HG02970 (cell line): ENCODE measurements around the gene HS3ST3B1.

Source experiments
- ATAC-seq: cut with Tn5 transposase; IDR thresholded peaks from one replicate; pipeline ENCODE4 v1.9.1; 2021; ENCODE audit warnings: mild to moderate bottlenecking, moderate library complexity, moderate number of reproducible peaks; ENCODE audit not compliant: unreplicated experiment, low FRiP score

The HS3ST3B1 gene

DNA sequence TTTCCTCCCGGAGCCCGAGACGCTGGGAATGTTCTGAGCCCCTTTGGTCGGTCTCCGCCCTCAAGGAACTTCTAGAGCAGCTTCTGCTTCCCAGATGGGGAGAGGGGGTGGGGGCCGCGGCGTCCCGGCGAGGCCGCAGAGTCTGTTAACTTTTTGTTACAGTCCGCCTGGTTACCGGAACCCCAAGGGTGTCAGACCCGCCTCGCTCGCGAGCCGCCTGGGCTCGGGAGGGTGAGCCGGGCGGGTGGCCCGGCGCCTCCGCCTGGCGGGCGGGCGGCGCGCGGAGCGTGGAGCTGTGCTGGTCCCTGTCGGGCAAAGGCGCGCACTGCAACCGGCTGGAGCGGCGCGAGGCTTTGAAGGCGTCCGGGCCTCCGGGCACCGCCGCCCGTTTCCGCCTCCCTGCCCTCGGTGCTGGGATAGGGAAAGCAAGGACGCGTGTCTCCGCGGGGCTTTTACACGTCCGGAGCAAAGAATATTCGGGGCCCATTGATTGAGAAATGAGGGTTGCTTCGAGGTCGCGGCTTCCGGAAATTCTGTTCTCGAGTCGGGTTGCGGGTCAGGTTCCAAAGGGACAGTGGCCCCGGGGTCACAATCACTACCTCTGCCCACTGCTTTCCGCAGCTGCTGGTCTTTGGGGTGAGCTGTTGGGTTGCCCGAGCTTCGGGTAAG, 1.7 kb downstream of the HS3ST3B1 start:
- no peak for ATAC-seq

DNA sequence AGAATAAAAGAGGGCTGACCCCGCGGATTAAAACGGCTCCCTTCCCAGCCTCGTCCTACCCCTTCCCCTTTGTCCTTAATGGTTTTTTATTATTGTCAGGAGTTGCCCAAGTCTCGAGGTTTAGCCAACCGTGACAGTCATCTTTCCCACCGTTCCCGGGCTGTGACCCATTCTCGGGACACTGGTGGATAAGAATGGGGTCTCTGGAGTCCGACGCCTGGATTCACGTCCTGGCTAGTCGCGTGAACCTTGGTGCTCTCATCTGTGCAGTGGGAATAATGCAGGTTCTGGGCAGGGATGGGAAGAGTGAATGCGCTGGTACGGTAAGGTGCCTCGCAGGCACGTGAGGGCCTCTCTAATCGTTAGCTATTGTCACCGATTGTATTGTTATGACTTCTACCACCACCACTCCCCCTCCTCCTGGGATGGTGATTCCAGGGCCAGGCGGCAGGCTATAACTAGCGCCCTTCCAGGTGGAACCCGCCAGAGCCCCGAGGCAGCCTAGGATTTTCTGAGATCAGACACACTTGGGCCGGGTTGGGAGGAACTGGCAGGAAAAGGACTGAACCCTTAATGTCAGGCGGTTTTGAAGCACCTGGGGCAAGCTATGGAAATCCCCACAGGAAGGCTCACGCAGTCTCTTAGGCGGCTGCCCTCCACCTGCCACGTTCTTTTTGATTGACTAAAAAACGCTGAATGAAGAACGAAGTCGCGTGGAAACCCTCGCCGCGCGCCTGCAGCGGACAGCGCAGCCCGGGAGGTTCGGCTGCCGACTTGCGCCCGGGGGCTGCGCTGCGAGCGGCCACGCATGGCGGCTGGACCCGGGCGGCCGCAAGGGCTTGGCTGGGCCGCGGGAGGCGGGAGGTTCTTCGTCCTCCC, 2.7 kb downstream of the HS3ST3B1 start:
- ATAC-seq, result no peak

DNA sequence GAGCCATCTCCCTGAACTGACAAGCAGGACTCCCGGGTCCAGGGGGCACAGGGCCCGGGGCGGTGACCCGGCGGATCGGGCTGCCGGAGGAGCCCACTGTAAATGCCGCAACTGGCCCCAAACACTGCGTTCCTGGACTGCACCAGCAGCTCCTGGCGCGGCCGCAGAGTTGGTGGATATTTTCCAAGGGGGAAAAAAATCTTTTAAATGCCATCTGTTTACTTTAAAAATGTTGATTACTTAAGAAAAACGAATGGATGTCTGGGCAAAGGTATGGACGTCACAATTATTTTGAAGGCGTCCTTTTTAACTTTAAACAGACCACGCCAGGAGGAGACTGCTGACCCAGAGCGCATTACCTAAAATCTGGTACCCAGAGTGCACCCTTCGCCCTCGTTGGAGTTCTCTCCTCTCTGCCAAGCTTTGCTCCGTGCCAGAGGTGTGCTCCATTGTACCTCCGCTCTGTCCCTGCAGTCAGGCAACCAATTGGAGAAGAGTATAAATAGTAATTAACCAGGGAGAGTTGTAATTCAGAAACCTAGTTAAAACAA, 3.4 kb downstream of the HS3ST3B1 start:
- ATAC-seq, result no peak

DNA sequence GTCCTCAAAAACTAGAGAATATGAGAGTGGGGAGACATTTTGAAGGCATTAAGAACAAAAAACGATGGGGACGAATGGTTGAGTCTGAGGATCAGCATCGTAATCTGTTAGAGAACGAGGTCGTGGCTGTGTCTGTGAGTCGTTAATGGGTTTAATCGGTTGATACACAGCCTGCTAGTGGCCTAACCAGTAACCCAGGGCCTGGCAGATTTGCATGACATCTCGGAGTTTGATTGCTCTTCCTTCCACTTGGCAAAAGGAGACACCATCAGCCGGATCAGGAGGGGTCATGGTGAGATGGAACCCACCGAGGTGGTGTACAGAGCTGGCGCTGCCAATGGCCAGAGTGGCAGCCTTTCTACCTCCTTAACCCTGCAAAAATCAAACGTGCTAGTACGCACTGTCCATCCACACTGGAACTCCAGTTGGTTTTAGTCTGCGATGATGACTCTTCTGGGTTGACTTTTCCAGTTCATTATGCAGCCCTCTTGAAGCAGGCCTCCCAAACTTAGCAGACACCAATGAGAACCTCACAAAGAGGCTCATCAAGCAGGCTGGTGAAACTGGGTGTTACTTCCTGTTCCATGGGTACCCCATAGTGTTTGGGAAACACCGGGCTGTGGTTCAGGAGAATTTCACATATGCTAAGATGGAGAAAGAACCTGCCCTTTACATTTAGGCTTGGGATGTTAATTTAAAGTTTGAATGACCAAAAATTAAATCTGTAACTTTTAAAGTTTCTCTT, 4.1 kb downstream of the HS3ST3B1 start:
- ATAC-seq, result no peak

DNA sequence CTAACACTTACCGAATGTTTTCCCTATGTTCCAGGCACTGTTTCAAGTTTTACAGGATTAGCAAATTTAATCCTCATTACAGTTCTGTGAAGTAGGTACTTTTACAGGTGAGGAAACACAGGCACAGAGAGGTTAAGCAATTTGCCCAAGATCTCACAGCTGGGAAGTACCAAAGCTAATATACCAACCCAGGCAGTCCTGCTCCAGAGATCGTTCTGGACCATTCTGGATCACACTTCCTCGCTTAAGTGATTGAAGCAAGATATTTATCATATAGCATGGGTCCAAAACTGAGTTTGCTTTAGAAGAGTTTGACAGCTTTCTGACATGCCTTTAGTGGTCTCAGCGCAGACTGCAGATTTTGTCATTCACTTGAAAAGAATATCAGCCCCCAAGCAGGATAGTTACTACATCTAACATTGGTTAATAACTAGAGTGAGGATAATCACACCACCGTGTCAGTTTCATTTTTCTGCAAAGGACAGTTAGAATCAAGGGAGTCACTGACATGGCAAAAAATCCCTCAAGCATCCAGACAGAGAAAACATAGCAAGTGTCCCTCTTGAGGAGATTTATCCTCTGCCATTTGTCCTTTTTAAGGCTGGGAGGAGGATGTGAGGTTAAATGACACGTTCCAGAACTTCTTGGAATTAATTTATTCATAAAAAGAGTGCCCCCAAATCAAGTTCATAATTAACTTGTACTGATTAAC, 5.1 kb downstream of the HS3ST3B1 start:
- no peak for ATAC-seq

DNA sequence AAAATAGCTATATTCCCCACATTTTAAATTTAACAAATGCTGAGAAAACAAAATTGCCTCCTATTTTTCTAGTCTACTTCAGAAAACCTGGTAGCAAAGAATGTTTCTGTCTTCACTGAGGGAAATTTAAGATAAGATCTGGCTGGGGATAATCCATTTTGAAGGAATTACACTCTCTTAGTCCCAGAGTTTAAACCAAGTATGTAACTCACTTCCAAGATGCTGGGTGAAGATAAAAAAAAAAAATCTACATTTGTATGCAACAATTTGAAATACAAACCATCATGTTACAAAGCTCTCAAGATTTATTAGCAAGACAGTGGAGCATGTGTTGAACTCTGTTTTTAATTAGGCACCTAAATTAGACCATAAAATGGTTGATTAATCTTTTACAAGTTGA, 5.7 kb downstream of the HS3ST3B1 start:
- no peak for ATAC-seq

DNA sequence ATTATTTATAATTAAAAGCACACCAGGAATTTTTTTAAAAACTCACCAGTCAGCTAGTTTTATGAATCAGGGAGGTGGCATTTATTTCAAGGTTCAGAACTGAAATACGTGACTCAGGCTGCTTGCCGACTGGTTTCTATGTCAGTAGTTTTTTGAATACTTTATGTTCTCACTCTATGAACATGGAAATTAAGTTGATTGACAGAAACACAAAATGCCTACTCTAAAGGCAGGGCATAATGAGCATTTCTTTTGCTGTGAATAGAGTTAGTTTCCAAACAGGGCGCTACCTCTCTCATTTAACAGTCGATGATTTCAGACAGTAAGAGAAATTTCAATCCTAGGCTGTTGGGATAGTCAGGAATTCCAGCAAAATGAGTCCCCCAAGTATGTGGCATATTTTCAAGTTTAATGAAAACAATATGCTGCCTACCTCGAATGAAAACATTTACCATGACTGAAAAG, 6.7 kb downstream of the HS3ST3B1 start:
- no peak for ATAC-seq

DNA sequence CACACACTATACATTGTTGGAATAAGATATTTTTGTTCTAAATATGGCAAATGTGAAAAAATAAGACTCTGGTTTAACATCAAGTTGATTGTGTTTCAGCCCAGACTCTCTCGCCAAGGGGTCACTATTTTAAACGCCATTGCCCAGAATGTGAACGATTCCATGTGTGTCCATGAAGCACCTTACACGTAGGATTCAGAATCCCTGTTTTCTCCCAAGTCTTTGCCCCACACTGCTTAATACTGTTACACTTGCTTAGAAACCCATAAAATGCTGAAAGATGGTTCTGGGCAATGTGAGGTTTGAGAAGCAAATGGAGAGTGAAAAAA, 7.7 kb downstream of the HS3ST3B1 start:
- no peak for ATAC-seq

DNA sequence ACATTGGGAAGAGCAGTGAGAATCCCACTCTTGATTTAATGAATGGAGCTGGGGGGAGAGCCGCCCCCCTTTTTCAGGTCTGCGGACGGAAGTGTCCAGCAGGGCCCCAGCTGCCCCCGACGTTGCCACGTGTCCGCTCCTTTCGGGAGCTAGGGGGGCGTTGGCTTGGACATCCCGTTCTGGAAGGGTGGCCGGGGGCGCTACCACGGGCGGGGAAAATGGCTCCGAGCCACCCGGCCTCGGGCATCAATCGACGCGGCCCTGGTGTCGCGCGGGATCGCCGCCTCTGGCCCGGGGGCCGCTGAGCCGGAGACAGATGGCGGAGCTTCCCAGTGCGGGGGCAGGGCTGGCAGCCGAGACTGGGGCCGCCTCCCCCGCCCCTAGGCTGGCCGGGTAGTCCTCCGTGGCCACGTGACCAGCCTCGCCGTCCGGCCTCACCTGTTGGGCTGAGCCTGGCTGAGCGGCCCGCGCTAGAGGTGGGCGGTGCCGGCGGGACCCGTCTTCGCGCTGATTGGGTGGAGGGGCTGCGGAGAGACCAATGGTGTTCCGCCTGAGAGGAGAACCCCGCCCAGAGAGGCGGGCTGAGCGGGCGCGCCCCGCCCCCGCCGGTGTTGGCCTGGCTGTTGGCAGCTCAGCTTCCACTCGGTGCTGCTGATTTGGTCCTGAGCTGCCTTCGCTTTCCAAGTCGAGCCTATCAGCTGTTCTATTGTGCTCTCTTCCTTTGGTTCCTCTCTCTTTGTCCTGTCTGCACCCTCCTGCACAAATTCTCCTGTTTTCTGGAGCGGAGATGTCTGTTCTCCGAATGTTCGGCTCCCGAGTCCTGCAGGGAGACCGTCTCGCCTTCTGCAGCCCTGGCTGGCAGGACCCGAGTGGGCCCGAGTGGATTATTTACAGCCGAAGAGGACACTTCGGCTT, 8.3 kb downstream of the HS3ST3B1 start:
- ATAC-seq, result peak; percentile 71

DNA sequence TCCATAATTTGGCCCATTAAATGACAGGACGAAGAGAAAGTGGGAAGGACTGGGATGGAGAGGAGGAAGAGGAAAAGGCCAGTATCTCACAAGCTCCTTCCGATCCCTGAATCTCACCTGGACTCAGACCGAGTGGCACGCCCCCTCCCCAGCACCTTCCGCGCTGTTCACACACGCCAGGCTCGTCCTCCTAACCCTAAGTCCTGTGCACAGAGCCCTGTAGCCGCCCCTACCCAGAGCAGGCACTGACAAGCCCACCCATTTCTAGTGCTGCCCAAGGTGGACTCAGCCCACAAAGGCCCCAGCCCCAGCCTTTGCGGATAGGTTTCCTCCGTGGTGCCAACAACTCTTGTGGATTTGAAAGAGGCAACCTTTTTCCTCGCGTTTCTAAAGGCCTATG, 9.2 kb downstream of the HS3ST3B1 start:
- ATAC-seq, result no peak

DNA sequence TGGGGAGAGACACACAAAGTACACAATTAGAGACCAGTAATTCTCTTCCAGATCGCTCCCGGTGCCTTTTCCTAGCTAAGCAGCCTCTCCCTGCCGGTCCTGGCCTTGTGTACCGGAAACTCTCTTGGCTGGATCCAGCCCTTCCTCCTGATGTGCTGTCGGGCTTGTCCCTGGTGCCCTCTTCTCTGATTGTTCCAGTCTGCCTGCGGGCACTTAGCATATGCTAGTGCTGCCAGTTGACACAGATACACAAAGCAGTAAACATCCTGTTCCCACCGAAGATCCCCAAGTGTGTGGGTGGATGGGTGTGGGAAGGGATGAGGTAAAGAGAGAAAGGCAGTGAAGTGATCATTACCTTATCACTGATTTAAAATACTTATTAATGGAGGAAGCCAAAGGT, 9.7 kb downstream of the HS3ST3B1 start:
- no peak for ATAC-seq

DNA sequence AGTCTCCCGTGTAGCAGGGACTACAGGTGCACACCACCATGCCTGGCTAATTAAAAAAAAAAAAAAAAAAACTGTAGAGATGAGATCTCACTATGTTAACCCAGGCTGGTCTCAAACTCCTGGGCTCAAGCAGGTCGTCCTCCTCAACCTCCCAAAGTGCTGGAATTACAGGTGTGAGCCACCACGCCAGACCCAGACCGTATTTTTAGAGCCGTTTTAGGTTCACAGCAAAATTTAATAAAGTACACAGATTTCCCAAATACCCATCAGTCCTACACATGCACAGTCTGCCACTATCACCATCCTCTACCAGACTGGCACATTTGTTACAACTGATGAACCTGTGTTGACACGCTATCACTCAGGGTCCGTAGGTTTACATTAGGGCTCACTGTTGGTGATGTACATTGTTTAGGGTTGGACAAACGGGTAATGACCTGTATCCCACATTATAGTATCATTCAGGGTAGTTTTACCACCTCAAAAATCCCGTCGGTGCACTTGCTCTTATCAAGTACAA, 10.4 kb downstream of the HS3ST3B1 start:
- ATAC-seq, result no peak

DNA sequence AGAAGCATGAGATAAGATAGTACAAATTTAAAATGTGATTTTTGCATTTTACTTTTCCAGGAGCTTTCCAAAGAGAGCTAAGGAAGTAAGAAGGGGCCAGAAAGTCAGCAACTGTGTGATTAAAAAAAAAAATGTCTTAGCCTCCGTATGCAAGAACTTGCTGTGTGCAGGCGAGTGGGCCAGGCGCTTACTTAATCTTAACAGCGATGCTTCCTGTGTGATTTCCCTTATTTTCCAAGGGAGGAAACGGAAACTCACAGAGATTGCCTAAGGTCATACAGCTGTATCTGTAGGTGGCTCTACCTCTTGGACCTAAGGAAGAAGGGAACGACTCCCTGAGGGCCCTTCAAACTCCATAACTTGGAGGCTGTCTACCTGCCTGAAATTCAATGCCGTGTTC, 11.1 kb downstream of the HS3ST3B1 start:
- ATAC-seq, result no peak

DNA sequence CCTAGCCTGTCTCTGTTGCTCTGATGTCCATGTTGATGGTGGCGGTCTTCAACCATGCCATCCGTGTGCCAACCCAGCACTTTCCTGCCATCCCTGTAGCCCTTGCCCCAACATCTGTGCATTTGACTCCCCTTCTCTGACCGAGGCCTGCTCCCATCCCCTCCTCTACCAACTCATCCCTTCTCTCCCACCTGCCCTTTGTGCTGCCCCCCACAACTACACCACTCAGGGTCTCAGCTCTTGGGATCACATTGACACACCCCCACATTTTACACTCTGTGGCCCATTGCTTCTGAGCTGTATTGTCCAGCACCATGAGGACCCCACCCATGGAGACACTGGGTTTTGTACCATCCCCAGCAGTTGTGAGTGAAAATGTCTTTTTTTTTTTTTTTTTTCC, 11.6 kb downstream of the HS3ST3B1 start:
- ATAC-seq, result no peak

DNA sequence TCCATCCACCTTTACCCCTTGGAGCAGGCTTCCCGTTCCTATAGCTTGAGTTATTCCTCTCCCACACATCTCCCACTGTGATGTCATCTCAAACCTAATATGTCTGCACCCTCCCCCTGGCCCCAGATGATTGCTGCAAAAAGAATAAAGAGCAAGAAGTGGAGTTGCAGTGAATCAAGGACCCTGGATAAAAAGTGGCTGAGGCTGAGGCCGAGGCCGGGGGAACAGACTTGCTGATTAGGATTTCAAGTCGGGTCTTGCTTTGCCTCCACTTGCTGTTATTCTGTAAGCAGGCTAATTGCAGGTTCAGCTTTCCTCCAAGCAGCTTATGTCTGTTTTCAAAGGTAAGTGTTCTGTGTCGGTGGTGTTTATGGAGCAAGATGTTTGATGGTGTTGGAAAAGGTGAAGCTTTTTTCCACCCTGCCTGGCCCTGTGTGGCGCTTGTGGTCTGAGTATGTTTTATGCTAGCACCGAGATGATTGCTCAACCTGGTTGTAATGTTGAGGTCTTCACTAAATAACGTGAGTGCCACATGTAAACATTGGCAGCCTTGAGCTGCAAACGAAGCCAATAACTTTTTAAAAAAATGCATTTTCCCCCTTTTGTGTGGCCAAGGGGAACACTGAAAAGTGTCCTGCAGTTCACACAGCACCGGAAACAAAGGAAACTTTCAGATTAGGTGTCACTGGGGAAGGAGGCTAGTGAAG, 15.4 kb downstream of the HS3ST3B1 start:
- no peak for ATAC-seq

DNA sequence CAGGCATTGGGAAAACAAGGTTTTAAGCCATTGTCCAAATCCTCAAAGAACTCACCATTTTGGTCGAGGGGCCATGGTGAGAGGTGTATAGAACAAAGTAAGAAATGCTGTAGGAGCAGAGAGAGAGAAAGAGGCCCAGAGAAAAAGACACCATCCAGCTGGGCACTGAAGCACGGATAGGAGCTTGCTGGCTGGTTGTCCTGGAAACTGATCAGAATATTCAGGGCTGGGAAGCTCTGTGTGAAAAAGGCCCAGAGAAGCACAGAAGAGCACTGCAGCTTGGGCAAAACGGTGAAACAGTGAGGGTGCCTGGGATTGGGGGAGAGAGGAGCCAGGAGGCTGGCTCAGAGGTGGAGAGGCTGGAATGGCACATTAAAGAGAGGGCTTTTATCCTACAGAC, 16.5 kb downstream of the HS3ST3B1 start:
- no peak for ATAC-seq

DNA sequence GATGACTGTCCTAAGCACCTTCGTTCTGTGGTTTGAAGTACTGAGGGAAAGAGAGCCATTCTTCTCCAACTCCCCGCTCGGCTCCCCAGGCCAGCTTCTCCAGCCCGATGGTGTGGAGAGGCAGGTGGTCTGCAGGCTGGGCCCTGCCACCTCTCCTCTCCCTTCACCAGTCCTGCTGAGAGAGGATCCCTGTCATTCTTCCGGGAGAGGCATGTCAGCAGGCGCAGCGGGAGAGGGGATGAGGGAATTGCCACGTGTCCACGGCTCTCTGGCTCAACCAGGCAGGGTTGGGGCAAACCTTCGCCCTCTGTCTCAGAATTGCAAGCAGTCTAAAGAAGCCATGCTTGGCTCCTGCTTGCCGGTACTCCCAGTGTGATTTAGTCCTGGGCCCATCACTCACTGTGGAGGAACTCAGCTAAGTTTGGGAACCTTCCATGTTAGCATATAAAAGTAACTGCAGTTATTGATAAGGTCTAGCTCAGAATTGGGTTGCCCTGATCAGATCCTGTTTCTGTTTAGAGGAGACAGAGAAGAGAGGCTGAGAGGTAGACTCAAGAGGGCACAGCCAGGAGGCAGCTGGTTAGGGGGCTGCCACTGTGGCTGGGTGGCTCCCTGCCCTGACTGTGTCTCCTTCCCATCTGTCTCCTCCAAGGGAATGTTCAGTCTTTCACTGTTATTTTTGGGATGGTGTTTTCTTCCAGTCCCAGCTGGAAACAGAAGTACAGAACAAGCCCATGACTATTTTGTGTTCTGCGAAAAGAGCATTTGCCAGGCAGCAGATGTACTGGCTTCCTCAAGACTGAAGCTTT, 17.4 kb downstream of the HS3ST3B1 start:
- no peak for ATAC-seq

DNA sequence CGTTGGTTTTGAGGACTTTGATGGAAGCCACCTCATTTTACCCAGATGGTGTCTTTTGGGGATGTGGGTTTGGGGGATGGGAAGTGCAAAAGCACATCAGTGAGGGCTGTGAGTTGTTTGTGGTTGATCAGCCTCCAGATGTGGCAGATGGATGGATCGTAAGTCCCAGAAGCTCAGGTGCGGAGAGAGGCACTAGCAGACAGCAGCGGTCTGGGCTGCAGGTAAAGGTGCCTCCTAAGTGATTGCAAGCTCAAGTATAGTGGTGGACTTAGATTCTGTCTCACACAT, 18.0 kb downstream of the HS3ST3B1 start:
- ATAC-seq, result no peak
